Middle frontal gyrus (tissue), 1 donor: Measurements from ENCODE around the gene RTN4R.

Experiments
- DNase-seq: peaks from one replicate; pipeline ENCODE4 v3.0.0-alpha.2; 2015; ENCODE audit warnings: low spot score; ENCODE audit errors: extremely low spot score

The RTN4R gene

GRCh38 chr22:20257212-20258020 lies 10.7 kb downstream of the RTN4R start:
- no peak for DNase-seq

- DNase-seq: no peak
These were observed 11.4 kb downstream of the RTN4R start for GRCh38 chr22:20256551-20257211.

DNA sequence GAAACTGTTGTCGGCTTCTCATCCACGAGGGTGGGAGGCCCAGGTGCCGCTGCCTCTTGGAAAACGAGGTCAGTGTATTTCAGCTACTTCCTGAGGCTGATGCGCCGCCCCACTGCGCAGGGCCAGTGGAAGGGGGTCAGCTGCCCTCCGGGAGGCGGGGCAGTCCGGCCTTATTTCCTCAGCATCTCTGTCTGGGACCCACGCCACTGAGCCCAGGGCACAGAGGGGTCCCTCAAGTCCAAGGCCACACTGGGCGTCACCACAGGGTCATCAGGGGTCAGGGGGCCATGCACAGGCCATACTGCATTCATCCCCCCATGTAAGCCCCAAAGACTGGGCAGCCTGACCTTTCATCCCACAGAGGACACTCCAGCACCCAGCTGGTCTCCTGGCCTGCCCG lies 12.1 kb downstream of the RTN4R start:
- DNase-seq: no peak

- DNase-seq: no peak
These were observed 12.9 kb downstream of the RTN4R start for GRCh38 chr22:20254975-20255946.

GRCh38 chr22:20253161-20253560 lies 15.0 kb downstream of the RTN4R start:
- DNase-seq: no peak

- DNase-seq: no peak
These were observed 16.1 kb downstream of the RTN4R start for GRCh38 chr22:20251981-20252380.

GRCh38 chr22:20251491-20251890 lies 16.6 kb downstream of the RTN4R start:
- DNase-seq: no peak

DNA sequence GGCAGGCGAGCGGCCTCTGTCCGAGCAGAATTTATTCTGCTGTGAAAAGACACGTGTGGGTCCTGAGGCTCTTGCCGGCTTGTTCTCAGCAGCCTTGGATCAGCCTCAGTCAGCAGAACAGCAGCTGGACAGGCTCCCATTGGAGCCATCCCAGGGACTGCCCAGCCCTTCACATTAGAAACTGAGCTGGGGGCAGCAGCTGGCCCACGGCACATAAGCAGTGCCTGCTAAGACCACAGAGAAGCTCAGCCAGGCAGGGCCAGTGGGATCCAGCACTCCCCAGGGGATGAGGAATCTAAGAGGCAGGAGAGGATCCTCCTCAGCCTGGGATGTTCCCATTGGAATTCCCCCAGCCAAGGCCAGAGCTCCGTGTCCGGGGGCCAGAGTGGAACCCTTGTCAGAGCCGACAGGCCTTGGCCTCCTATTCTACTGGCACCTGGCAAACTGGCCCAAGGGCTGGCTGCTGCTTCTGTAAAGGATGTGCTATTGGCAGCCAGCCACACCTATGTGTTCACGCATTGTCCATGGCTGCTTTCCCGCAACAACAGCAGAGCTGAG lies 18.2 kb downstream of the RTN4R start:
- DNase-seq: no peak

GRCh38 chr22:20248461-20248978 lies 19.6 kb downstream of the RTN4R start:
- no peak for DNase-seq

DNA sequence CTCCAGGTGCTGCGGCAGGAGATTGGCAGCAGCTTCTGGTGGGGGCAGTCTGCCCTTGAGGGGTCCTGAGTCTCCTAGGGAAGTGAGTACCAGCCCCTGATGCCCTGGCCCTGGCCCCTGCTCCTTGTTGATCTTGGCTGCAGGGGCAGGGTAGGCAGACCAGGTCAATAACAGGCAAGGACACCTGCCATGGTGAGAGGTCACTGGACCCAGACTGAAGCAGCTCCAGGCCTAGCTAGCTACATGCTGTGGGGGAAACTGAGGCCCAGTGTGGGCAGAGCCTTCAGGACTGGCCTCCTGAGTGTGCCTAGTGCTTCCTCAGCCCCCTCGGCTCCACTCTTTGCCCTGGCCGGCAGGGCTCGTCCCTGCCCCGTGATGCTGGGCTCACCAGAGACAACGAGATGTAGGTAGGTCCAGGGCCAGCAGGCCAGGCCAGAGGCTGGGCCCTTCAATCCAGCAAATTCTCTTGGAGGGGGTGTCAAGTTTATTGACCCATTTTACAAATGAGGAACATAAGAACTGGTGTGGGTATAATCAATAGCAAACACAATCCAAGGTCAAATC lies 20.4 kb downstream of the RTN4R start:
- no peak for DNase-seq

- DNase-seq: no peak
These were observed 21.1 kb downstream of the RTN4R start for GRCh38 chr22:20247010-20247505.

DNA sequence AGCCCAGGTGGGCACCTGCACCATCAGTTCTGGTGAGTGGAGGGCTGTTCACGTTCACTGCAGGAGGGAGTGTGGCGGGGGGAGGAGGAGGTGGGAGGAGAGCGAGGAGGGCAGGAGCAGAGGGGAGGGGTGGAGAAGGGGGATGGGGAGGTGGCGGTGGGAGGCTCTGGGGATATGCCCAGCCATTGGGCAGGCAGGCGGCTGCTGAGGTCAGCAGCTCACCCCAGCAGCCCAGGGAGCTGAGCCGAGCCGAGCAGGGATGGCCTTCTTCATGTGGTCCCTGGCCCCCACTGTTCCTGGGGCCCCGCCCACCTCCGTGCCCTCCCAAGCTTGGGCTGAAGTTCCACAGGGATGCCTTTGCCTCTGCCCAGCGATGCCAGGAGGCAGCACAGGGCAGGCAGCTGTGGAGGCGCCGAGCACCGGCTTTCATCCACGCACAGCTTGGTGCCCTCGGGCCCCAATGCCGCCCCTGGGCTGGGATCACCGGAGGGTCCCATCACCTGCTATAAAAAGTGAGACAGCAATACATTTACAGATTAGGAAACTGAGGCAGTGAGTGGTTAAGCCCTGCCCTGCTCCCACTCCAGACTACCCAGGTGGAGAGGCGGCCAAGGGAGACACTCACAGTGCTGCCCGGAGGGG lies 21.6 kb downstream of the RTN4R start:
- DNase-seq: no peak

GRCh38 chr22:20245577-20246367 lies 22.3 kb downstream of the RTN4R start:
- DNase-seq: no peak

DNA sequence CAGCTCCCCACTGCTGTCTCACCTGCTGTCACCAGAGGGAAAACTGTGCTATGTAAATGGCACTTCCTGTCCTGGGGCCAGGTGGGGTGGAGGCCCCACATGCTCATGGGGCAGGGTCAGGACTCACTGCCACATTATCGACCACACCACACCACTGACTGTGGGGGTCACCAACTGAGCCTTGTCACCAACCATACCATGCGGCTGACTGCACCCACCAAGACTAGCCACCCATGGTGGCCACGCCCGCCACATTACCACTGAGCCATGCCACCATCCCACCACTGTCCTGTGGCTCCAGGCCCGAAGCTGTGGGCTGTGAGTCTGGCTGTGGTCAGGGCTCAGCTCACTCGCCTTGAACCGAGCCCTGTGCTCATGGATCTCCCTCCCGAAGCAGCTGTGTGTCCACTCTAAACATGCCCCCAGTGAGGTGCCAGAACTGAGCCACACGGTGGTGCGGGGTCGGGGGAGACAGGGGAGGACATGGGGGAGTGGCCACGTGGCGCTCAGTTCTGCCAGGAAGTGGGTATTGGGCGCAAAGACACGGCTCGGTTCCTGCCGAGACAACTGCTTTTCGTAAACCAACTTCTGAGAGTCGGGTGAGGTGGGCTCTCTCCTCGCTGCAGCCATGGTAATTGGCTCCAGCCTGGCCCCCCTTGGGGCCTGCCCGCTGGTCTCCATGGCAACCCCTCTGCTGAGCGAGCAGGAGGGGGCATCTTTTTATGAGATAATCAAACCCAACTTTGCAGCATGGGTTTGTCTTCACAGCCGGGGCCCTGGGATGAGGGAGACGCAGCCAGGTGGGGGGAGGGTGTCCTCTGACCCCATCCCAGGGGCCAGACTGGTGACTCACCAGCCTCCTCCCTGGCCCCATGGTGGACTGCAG lies 23.2 kb downstream of the RTN4R start:
- no peak for DNase-seq

GRCh38 chr22:20244250-20244648 lies 23.9 kb downstream of the RTN4R start:
- no peak for DNase-seq

GRCh38 chr22:20243537-20244249 lies 24.4 kb downstream of the RTN4R start:
- peak; percentile 54 for DNase-seq

DNA sequence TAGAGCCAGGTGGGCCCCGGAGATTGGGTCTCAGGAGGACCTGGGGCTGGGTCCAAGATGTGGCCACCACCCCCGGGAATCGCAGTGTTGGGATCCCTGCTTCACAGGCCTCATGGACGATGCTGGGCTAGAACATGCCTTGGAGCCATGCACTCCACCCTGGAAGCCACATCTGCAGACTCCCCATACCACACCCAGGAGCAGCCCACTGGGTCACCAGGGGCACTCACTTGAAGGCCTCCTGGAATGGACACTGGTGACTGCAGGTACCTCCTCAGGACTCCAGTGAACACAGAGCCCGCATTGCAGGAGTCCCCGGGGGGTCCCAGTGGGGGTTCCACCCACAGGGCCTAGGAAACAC lies 25.0 kb downstream of the RTN4R start:
- DNase-seq: no peak
